ENCODE results near the gene POLD3. TPM values are rescaled to one million over a fixed set of nuclear protein-coding genes. Genes with fewer than 3 reads are reported as not detected.
A peak's percentile ranks its signal among the peaks of the same experiment; 100 is the strongest.

Gene POLD3
- total and polyA plus RNA-seq, 9 donors = 9.8 to 16.9 (median 13.7) TPM

DNA sequence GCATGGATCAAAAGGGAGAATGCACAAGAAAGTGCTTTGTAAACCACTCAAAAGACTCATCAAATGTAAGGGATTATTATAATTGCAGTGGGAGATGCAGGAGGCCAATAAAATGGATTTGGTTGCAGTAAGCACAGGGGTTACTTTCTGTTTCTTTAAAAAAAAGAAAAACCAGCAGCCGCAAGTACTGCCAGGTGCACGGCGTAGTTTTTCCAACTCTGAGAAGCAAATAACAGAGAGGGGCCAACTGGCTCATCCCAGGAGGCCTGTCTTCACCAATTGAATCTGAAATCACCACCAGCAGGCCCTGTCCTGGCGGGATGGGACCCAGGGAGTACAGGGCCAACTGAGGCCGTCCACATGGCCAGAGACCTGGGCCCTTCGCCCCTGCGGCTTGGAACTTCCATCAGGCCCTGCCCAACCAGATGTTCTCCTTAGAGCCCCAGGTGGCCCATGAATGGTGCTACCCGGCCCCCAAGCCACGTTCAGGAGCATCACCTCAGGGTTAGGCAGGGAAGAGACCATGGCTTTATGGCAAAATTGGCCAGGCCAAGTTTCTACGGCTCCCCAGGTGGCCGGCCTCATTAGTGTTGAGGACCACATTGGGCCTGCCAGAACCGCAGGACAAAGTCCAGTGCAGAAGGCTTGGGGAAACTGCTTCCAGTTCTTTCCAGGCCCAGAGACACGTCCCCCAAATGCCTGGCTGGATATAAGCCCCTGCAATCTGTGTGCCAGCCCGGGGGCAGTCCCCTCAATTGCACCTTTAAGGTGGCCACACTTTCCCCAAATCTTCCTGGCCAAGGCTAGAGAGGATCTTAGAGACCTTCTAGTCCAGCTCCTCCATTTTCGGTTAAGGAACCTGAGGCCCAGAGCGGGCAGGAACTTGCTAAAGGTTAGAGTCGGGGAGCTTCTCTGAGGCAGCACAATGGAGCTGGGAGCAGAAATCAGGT, 77.1 kb downstream of the POLD3 start:
- H3K27ac ChIP-seq (ENCODE audit: low read length) = no peak overlapping the region
- H3K4me1 ChIP-seq (ENCODE audit: control insufficient read depth, insufficient read depth, low read length) = peaks cover 35% of the 10 kb centered on the region
- DNase-seq = peak; percentile 68
- H3K36me3 ChIP-seq (ENCODE audit: control insufficient read depth, insufficient read depth, low read length) = no peaks in the 10 kb centered on the region
- H3K9me3 ChIP-seq (replicated peaks; ENCODE audit: control insufficient read depth, low read depth, low read length) = peaks cover 2% of the 10 kb centered on the region
- H3K4me3 ChIP-seq (ENCODE audit: low read length) = no peak overlapping the region
- H3K27me3 ChIP-seq (ENCODE audit: control insufficient read depth, insufficient read depth, low read length) = no peaks in the 10 kb centered on the region
- 54% methylated on average over 16 of the region's 17 CpGs for WGBS (ENCODE audit: insufficient coverage)

DNA sequence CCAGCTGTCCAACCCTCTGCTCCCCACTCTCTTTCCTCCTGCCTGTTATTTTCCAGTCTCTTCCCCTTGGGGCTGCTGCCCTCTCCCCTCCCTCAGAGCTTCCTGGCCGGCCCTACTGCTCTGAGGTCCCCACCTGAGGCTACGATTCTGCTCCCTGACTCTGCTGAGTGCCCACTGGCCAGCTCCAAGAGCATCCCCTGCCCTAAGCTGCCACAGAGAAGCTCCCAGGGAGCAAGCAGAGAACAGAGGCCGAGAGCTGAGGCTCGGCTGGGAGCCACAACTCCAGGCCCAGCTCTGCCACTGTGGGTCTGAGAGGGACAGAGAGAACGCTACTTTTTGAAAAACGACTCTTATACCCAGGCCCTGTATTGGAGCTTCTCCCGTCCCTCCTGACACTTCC, 77.8 kb downstream of the POLD3 start:
- no peak for DNase-seq
- Histone ChIP-seq H3K27ac (ENCODE audit: low read length) (peak overlapping the region; percentile 20), H3K4me1 (ENCODE audit: control insufficient read depth, insufficient read depth, low read length) (peaks cover 35% of the 10 kb centered on the region), H3K9me3 (replicated peaks; ENCODE audit: control insufficient read depth, low read depth, low read length) (peaks cover 2% of the 10 kb centered on the region), H3K4me3 (ENCODE audit: low read length) (no peak overlapping the region), H3K27me3 (ENCODE audit: control insufficient read depth, insufficient read depth, low read length) (no peaks in the 10 kb centered on the region), H3K36me3 (ENCODE audit: control insufficient read depth, insufficient read depth, low read length) (no peaks in the 10 kb centered on the region)
- WGBS (ENCODE audit: insufficient coverage) = 69% methylated on average over 6 of the region's 7 CpGs

GRCh38 chr11:74671520-74672196, 79.3 kb downstream of the POLD3 start:
- H3K27ac ChIP-seq (ENCODE audit: low read length) = no peak overlapping the region
- peaks cover 38% of the 10 kb centered on the region for H3K4me1 ChIP-seq (ENCODE audit: control insufficient read depth, insufficient read depth, low read length)
- no peaks in the 10 kb centered on the region for H3K27me3 ChIP-seq (ENCODE audit: control insufficient read depth, insufficient read depth, low read length)
- no peak overlapping the region for H3K4me3 ChIP-seq (ENCODE audit: low read length)
- no peak for DNase-seq
- no peaks in the 10 kb centered on the region for H3K36me3 ChIP-seq (ENCODE audit: control insufficient read depth, insufficient read depth, low read length)
- WGBS (ENCODE audit: insufficient coverage) = 80% methylated on average over 2 of the region's 10 CpGs
- H3K9me3 ChIP-seq (replicated peaks; ENCODE audit: control insufficient read depth, low read depth, low read length) = peaks cover 2% of the 10 kb centered on the region

DNA sequence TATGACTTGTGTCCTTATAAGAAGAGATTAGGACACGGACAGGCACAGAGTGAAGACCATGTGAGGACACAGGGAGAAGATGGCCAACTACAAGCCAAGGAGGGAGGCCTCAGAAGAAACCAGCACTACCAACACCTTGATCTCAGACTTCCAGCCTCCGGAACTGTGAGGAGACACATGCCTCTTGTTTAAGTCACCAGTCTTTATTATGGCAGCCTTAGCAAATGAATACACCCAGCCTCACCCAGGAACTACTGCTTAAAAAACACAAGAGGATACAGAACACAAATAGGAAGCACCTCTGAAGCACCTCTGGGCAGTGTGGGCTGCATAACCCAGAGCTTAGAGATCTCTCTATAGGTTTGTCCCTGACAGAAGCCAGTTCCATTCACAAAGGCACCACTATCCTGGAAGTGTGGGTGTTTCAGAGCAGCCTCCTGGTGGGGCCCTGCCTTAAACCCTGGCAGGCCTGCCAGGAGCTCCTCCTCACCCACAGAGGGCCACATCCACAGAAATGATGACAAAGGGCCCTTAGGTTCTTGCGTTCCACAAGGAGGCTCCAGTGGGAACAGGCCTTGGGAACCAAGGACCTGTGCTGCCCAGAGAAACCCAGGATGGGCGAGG, 80.1 kb downstream of the POLD3 start:
- no peaks in the 10 kb centered on the region for H3K27me3 ChIP-seq (ENCODE audit: control insufficient read depth, insufficient read depth, low read length)
- 38% methylated on average over 2 of the region's 4 CpGs for WGBS (ENCODE audit: insufficient coverage)
- H3K4me3 ChIP-seq (ENCODE audit: low read length) = no peak overlapping the region
- H3K4me1 ChIP-seq (ENCODE audit: control insufficient read depth, insufficient read depth, low read length) = peaks cover 43% of the 10 kb centered on the region
- DNase-seq = no peak
- H3K9me3 ChIP-seq (replicated peaks; ENCODE audit: control insufficient read depth, low read depth, low read length) = peaks cover 2% of the 10 kb centered on the region
- peak overlapping the region; percentile 77 for H3K27ac ChIP-seq (ENCODE audit: low read length)
- no peaks in the 10 kb centered on the region for H3K36me3 ChIP-seq (ENCODE audit: control insufficient read depth, insufficient read depth, low read length)

DNA sequence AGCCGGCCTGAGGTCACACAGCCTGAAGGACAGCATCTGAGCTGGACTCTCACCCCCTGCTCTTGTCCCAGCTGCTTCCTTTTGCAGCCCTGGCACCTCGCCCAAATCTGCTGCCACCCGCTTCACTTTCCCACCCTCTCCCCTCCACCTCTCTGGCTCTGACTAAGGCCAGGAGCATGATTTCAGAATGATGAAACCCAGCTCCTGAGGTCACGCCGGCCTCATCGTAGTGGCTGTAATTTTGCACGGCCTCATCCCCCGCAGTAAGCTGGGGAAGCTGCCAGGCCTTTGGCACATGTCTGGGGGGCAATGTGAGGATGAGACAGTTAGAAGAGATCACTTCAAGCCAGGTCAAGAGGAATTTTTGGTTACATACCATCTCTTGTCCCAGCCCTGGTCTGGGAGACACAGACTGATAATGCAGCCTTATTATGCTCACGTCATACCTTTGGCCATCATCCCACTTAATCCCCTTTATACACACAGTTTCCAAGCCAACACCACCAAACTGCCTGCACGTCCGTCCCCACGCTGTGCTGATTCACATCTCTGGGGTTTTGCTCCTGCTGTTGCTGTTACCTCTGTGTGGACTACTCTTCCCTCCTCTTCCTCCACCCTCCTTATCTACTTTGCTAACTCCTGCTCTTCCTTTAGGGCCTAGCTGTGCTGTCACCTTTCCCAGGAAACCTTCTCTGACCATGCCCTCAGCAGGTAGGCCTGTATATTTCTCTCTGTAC, 80.7 kb downstream of the POLD3 start:
- Histone ChIP-seq H3K27ac (ENCODE audit: low read length) (peak overlapping the region; percentile 77), H3K4me1 (ENCODE audit: control insufficient read depth, insufficient read depth, low read length) (peaks cover 46% of the 10 kb centered on the region), H3K4me3 (ENCODE audit: low read length) (no peak overlapping the region), H3K36me3 (ENCODE audit: control insufficient read depth, insufficient read depth, low read length) (no peaks in the 10 kb centered on the region), H3K27me3 (ENCODE audit: control insufficient read depth, insufficient read depth, low read length) (no peaks in the 10 kb centered on the region), H3K9me3 (replicated peaks; ENCODE audit: control insufficient read depth, low read depth, low read length) (peaks cover 2% of the 10 kb centered on the region)
- DNase-seq = peak; percentile 80
- 37% methylated on average over 11 of the region's 12 CpGs for WGBS (ENCODE audit: insufficient coverage)

DNA sequence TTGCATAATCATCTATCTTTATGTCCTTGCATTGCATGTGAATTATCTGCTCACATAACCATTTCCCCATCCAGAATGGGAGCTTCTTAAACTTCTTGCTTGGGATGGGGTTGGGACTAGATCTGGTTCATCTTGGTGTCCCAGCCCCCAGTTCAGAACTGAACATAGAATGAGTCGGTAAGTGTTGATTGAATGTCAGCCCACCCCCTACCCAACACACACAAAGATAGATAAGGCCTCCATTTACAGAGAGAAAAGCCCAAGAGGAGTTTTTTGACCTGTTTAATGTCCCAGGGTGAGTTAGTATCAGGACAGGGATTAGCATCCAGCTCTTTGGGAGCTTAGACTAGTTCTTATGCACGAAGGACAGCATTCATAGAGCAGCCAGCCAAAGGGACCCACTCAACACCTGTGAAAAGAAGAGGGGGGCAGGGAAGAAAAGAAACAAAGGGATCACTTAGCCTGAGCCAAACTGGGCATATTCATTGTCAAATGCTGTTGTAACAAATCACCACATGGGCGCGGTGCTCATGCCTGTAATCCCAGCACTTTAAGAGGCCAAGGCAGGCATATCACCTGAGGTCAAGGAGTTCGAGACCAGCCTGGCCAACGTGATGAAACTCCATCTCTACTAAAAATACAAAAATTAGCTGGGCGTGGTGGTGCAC, 81.4 kb downstream of the POLD3 start:
- 93% methylated on average over 2 of the region's 7 CpGs for WGBS (ENCODE audit: insufficient coverage)
- H3K4me1 ChIP-seq (ENCODE audit: control insufficient read depth, insufficient read depth, low read length) = peaks cover 49% of the 10 kb centered on the region

GRCh38 chr11:74675761-74676160, 83.4 kb downstream of the POLD3 start:
- Histone ChIP-seq H3K36me3 (ENCODE audit: control insufficient read depth, insufficient read depth, low read length) (no peaks in the 10 kb centered on the region), H3K4me3 (ENCODE audit: low read length) (no peak overlapping the region), H3K9me3 (replicated peaks; ENCODE audit: control insufficient read depth, low read depth, low read length) (peaks cover 2% of the 10 kb centered on the region), H3K27ac (ENCODE audit: low read length) (no peak overlapping the region), H3K27me3 (ENCODE audit: control insufficient read depth, insufficient read depth, low read length) (no peaks in the 10 kb centered on the region), H3K4me1 (ENCODE audit: control insufficient read depth, insufficient read depth, low read length) (peaks cover 46% of the 10 kb centered on the region)
- no peak for DNase-seq
- 83% methylated on average over 1 of the region's 3 CpGs for WGBS (ENCODE audit: insufficient coverage)

More for the DNA sequence above, 81.4 kb downstream of the POLD3 start:
- H3K9me3 ChIP-seq (replicated peaks; ENCODE audit: control insufficient read depth, low read depth, low read length) = peaks cover 2% of the 10 kb centered on the region
- H3K27me3 ChIP-seq (ENCODE audit: control insufficient read depth, insufficient read depth, low read length) = no peaks in the 10 kb centered on the region
- DNase-seq = no peak
- peak overlapping the region; percentile 77 for H3K27ac ChIP-seq (ENCODE audit: low read length)
- H3K36me3 ChIP-seq (ENCODE audit: control insufficient read depth, insufficient read depth, low read length) = no peaks in the 10 kb centered on the region
- H3K4me3 ChIP-seq (ENCODE audit: low read length) = no peak overlapping the region

GRCh38 chr11:74676596-74676995, 84.2 kb downstream of the POLD3 start:
- peak overlapping the region; percentile 83 for H3K27ac ChIP-seq (ENCODE audit: low read length)
- H3K4me1 ChIP-seq (ENCODE audit: control insufficient read depth, insufficient read depth, low read length) = peaks cover 51% of the 10 kb centered on the region
- H3K36me3 ChIP-seq (ENCODE audit: control insufficient read depth, insufficient read depth, low read length) = no peaks in the 10 kb centered on the region
- no peak overlapping the region for H3K4me3 ChIP-seq (ENCODE audit: low read length)
- H3K9me3 ChIP-seq (replicated peaks; ENCODE audit: control insufficient read depth, low read depth, low read length) = peaks cover 2% of the 10 kb centered on the region
- DNase-seq = no peak
- no peaks in the 10 kb centered on the region for H3K27me3 ChIP-seq (ENCODE audit: control insufficient read depth, insufficient read depth, low read length)
- WGBS (ENCODE audit: insufficient coverage) = 81% methylated on average over 4 of the region's 5 CpGs

- no peak overlapping the region for H3K4me3 ChIP-seq (ENCODE audit: low read length)
- peaks cover 55% of the 10 kb centered on the region for H3K4me1 ChIP-seq (ENCODE audit: control insufficient read depth, insufficient read depth, low read length)
- WGBS (ENCODE audit: insufficient coverage) = 74% methylated on average over 5 of the region's 6 CpGs
- H3K27ac ChIP-seq (ENCODE audit: low read length) = peak overlapping the region; percentile 83
- peak; percentile 65 for DNase-seq
- peaks cover 2% of the 10 kb centered on the region for H3K9me3 ChIP-seq (replicated peaks; ENCODE audit: control insufficient read depth, low read depth, low read length)
- H3K36me3 ChIP-seq (ENCODE audit: control insufficient read depth, insufficient read depth, low read length) = no peaks in the 10 kb centered on the region
- peaks cover 2% of the 10 kb centered on the region for H3K27me3 ChIP-seq (ENCODE audit: control insufficient read depth, insufficient read depth, low read length)
Observed at GRCh38 chr11:74677131-74677530, 84.7 kb downstream of the POLD3 start.
